Ovary (tissue), 9 donors: ENCODE results near the gene P2RY2. TPM values are rescaled to one million over a fixed set of nuclear protein-coding genes. Genes with fewer than 3 reads are reported as not detected.

Experiments used
- DNase-seq, 5 donors: peaks; one replicate each; pipeline ENCODE4 v3.0.0-alpha.2; 2019 to 2020
- H3K27ac ChIP-seq, 2 donors: fragments of 200-600 bp; one replicate each; pipeline versions ENCODE4 v1.5.1 to v1.8.0; 2019 to 2022
- H3K27me3 ChIP-seq: fragments of 200-600 bp; one replicate; pipeline ENCODE4 v1.8.0; 2022
- H3K36me3 ChIP-seq: fragments of 200-600 bp; sonication (generic); one replicate; pipeline ENCODE4 v1.5.1; 2019
- H3K4me1 ChIP-seq: one replicate; pipeline ENCODE4 v1.8.1; 2013; ENCODE audit warnings: mild to moderate bottlenecking, moderate library complexity; ENCODE audit not compliant: insufficient read depth
- H3K4me3 ChIP-seq: fragments of 200-600 bp; sonication (generic); one replicate; pipeline ENCODE4 v1.5.1; 2017
- H3K9me3 ChIP-seq, 2 donors: fragments of 200-600 bp in 1 of 2; sonication (generic) in 1 of 2; one replicate each; pipeline versions ENCODE4 v1.5.1 to v1.8.1; 2013 to 2019; ENCODE audit warnings: mild to moderate bottlenecking in 1 of 2, moderate library complexity in 1 of 2
- EP300 ChIP-seq: sonication (generic); formaldehyde crosslinking; IDR thresholded peaks from one replicate; pipeline ENCODE4 v1.6.1; 2017; ENCODE audit warnings: antibody characterized with exemption
- POLR2A ChIP-seq: fragments of 450-650 bp; IDR thresholded peaks from one replicate; pipeline ENCODE4 v1.6.1; 2017; ENCODE audit warnings: antibody characterized with exemption, mild to moderate bottlenecking, moderate library complexity
- WGBS, 3 donors: extraction: QIAGEN DNeasy Blood & Tissue Kit in 1 of 3; methylation state at CpG; one replicate each; pipeline versions ENCODE4 v1.1.5 to v1.1.7; 2013 to 2017; 5-methylcytosine and 5-hydroxymethylcytosine counted together
- intact Hi-C, 4 donors: fragments of 100-400 bp; cut with DNase I; formaldehyde crosslinking; loops; one replicate each; pipeline versions ENCODE4 v1.11.0 to v1.15.1; 2022 to 2023
- polyA plus RNA-seq, 2 donors: library from polyadenylated mRNA; stranded (reverse); fragments of 200-250 nt in 1 of 2; fragments of 350-450 nt in 1 of 2; fragmentation: Illumina TruSeq in 1 of 2; extraction: RNeasy Lipid Tissue Mini Kit (QIAGEN cat#74804) in 1 of 2; gene quantifications; one replicate each; pipeline ENCODE4 v1.2.3, GENCODE V29; 2013 to 2014
- total RNA-seq, 7 donors: library from RNA; depleted of rRNA in 2 of 7; stranded (reverse); fragments of >200 nt in 2 of 7; fragmentation: NEBNext Ultra II Directional in 3 of 7; extraction: Animal tissue kit (Norgen Biotek cat#: 25700) in 3 of 7; gene quantifications; one replicate each; pipeline versions ENCODE4 v1.1.0 to v1.2.4, GENCODE V29; 2016 to 2023
- TF ChIP-seq, protein P1 (sequence below), 3 donors: fragments of 450-650 bp in 2 of 3; fragments of 200-600 bp in 1 of 3; IDR thresholded peaks; one replicate each; pipeline versions ENCODE4 v1.5.1 to v1.8.0; 2016 to 2022; ENCODE audit warnings: antibody characterized with exemption in 3 of 3, mild to moderate bottlenecking in 1 of 3
- donor health status: DM: no; HTN: no; CAD: no; lungs with moderate emphysema.
- donor health status: DM: no; HTN: no; CAD: no.
- donor health status: Bipolar disorder and iron deficiency.
- donor health status: DM: yes; HTN: yes; CAD: no.
- donor health status: DM: no; HTN: no; CAD: no.
- donor health status: DM: yes; HTN: yes; CAD: no.

The P2RY2 gene
- total and polyA plus RNA-seq, 9 donors, result 0.44 to 1.6 (median 1.0) TPM

DNA sequence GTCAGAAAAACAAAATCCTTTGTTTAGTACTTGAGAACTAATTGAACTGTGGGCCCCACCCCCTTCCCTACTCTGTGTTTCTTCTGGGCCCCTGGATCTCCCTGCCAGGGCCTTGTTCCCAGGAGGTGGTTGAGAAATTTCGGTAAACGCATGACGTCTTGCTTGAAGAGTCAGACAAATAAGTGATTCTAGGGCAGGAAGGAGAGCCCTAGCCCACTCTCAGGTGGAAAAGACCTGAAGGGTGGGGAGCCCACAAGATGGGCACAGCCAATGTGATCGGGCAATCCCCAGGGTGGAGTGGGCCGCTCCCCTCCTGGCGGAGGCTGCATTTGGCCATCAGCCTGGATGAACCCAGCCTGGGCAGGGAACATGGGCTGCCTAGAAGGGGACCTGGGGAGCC is 16.8 kb upstream of the P2RY2 start:
- Histone ChIP-seq H3K4me3 (no peak overlapping the region), H3K36me3 (no peaks in the 10 kb centered on the region), H3K27me3 (no peaks in the 10 kb centered on the region), H3K9me3 (no peaks in the 10 kb centered on the region), H3K4me1 (no peaks in the 10 kb centered on the region), H3K27ac (no peak overlapping the region)
- intact Hi-C loops, result no loop called here
- TF ChIP-seq, protein P1, sequence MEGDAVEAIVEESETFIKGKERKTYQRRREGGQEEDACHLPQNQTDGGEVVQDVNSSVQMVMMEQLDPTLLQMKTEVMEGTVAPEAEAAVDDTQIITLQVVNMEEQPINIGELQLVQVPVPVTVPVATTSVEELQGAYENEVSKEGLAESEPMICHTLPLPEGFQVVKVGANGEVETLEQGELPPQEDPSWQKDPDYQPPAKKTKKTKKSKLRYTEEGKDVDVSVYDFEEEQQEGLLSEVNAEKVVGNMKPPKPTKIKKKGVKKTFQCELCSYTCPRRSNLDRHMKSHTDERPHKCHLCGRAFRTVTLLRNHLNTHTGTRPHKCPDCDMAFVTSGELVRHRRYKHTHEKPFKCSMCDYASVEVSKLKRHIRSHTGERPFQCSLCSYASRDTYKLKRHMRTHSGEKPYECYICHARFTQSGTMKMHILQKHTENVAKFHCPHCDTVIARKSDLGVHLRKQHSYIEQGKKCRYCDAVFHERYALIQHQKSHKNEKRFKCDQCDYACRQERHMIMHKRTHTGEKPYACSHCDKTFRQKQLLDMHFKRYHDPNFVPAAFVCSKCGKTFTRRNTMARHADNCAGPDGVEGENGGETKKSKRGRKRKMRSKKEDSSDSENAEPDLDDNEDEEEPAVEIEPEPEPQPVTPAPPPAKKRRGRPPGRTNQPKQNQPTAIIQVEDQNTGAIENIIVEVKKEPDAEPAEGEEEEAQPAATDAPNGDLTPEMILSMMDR (IDR thresholded peaks at IDR 0.05), result no peak
- TF ChIP-seq POLR2A, result no peak
- no peak for TF ChIP-seq EP300
- 81 to 86% (median 84%) methylated on average over 6 of the region's 6 CpGs for WGBS, 3 donors
- DNase-seq, result peak in 2 of 5 donors; percentile 39 to 46

DNA sequence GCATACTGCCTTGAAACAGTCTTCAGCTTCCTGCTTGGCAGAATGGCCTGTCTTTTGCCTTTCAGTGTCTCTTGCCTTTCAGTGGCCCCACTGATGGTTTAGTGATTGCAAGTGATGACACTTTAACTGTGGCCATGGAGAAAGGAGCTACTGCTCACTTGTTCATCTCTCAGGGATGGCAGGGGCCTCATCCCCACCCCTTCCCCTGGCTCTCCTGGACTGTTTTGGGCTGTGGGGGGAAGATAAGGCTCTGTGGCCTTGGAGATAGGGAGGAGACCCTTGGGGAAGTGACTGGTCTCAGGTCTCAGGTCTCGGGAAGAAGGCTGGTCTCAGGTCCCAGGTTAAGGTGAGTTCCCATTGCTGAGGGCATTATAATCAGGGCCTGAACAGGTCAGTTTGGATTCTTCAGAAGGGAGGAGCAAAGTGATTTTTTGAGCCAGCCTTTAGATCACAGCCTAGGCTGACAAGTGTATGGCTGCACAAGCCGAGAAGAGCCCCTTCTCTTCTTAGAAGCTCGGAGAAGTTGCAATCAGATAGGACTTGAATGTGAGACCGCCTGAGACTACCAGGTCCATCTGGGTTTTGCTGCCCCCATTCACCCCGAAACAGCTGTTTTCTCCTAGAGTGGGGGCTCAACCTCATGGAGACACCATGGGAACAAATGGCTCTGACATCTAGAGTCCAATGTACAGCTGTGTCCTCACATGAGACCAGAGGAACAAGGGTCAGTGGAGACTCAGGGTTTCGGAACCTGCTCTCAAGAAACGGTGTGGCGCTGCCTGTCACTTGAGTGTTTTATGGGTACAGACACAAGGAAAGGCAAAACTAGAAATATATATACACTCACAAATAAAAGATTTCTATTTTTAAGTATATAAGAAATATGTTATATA is 15.9 kb upstream of the P2RY2 start:
- Histone ChIP-seq H3K4me1 (no peaks in the 10 kb centered on the region), H3K36me3 (no peaks in the 10 kb centered on the region), H3K27me3 (no peaks in the 10 kb centered on the region), H3K4me3 (no peak overlapping the region), H3K27ac (no peak overlapping the region), H3K9me3 (no peaks in the 10 kb centered on the region)
- DNase-seq, result peak in 1 of 5 donors; percentile 11
- intact Hi-C loops, result no loop called here
- TF ChIP-seq, protein P1 (IDR thresholded peaks at IDR 0.05), result no peak
- TF ChIP-seq EP300 (no peak), POLR2A (no peak)
- WGBS, 3 donors, result 86 to 90% (median 87%) methylated on average over 8 of the region's 8 CpGs

DNA sequence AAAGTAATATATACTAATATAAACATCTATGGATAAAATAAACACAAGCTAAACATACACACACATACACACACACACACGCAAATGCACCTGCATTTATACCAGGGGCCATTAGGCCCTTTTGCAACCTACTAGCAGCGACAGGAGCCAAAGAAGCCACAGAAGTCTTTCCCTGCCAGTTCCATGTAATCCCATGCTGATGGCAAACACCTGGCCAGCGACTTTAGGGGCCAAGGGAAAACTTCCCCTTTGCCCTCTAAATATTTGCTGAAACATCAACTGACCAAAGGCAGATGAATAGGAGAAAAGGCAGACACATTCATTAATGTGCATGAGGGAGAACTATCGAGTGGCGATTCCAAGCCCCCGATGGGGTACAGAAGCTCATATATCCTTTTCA is 14.8 kb upstream of the P2RY2 start:
- H3K36me3 ChIP-seq, result no peaks in the 10 kb centered on the region
- TF ChIP-seq EP300 (no peak), POLR2A (no peak)
- TF ChIP-seq, protein P1 (IDR thresholded peaks at IDR 0.05), result no peak
- H3K9me3 ChIP-seq, result no peaks in the 10 kb centered on the region
- H3K4me1 ChIP-seq, result no peaks in the 10 kb centered on the region
- no peaks in the 10 kb centered on the region for H3K27me3 ChIP-seq
- no peak overlapping the region for H3K27ac ChIP-seq
- peak in 1 of 5 donors; percentile 20 for DNase-seq
- intact Hi-C loops, result no loop called here
- no peak overlapping the region for H3K4me3 ChIP-seq
- 64 to 76% (median 64%) methylated on average over 6 of the region's 6 CpGs for whole genome bisulfite sequencing, 3 donors

DNA sequence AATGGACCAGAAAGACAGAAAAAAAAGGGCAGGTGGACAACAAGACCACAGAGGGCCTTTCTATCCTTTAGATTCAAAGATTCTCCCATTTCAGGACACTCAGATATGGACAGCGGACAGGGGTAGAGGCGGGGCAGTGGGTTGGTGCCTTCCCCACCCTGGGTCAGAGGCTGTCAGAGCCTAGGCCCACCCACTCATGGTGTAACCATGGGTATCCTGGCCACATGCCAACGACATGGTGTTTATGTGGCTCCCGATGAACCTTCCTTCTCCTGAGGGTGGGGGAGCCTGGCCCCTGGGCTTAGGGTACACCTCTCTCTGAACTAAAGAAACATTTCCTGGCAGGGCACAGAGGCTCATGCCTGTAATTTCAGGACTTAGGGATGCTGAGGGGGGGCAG is 14.3 kb upstream of the P2RY2 start:
- no peaks in the 10 kb centered on the region for H3K27me3 ChIP-seq
- intact Hi-C loops, result no loop called here
- no peak overlapping the region for H3K27ac ChIP-seq
- no peaks in the 10 kb centered on the region for H3K9me3 ChIP-seq
- no peak overlapping the region for H3K4me3 ChIP-seq
- peak in 2 of 5 donors; percentile 22 to 33 for DNase-seq
- TF ChIP-seq, protein P1 (IDR thresholded peaks at IDR 0.05), result no peak
- TF ChIP-seq POLR2A, result no peak
- no peak for TF ChIP-seq EP300
- 74 to 80% (median 75%) methylated on average over 4 of the region's 4 CpGs for WGBS, 3 donors
- H3K4me1 ChIP-seq, result no peaks in the 10 kb centered on the region
- no peaks in the 10 kb centered on the region for H3K36me3 ChIP-seq
